Measurements from ENCODE around the gene ATOX1.

Gene ATOX1

DNA sequence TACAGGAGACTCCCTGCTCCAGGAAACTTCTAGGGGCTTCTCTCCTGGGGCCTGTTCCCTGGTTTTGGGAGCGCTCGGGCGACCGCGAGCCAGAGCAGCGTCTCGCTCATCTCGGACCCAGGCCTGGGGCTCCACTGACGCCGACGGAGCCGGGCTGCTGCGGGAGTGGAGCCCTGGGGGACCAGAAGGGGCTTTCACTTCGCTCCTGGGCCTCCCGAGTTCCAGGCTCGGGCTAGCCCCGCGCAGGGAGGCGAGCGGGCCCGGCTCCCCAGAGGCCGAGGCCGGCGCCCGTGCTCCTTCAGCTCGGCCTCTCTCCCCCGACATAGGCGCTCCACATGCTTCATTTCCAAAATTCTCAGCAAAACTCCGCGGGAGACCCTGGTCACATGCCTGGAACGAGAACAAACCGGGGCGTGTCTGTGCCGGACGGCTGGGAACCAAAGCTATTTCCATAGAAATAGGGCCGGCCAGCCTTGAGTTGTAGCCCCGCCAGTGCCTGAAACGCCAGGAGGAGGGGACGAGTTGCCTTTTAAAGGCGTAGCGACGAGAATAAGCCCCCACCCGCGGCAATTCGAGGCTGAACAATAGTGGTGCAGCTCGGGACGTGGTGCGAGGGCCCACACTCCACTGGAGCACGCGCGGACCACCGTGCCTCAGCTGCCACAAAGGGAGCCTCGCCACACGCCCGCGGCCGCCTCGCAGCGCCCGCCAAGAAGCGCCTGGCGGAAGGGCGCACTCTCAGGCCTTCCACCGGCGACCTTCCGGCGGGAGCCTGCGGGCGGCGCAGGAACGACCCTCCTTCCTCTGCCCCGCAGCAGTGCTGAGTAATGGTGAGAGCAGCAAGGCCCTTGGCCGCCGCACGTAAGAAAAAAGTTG, 12.2 kb upstream of the ATOX1 start:
- DNase-seq (ENCODE audit: low read depth in 3 of 3), result peak; percentile 39 to 62 (median 41)

GRCh38 chr5:151766975-151767374, 8.5 kb upstream of the ATOX1 start:
- no peak for DNase-seq (ENCODE audit: low read depth in 3 of 3)

DNA sequence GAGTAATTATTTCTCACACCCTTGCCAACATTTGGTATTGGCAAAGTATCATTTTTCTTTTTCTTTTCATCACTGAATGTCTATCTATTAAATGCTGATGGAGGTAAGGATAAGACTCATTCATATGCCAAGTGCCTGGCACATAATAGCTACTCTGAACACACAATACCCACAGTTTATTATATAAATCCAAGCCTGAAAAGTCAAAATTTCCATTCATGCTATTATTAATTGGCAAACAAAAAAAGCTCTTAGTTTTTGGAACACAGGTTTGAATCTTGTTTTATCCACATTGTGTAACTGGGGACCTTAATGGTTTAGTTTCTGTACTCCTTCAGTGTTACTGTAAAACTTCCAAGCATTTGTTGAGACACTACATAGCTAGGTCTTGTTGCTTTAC, 6.4 kb upstream of the ATOX1 start:
- no peak for DNase-seq (ENCODE audit: low read depth in 3 of 3)

- no peak for DNase-seq (ENCODE audit: low read depth in 3 of 3)
Measured at GRCh38 chr5:151758141-151758429, 346 bp downstream of the ATOX1 start.

DNA sequence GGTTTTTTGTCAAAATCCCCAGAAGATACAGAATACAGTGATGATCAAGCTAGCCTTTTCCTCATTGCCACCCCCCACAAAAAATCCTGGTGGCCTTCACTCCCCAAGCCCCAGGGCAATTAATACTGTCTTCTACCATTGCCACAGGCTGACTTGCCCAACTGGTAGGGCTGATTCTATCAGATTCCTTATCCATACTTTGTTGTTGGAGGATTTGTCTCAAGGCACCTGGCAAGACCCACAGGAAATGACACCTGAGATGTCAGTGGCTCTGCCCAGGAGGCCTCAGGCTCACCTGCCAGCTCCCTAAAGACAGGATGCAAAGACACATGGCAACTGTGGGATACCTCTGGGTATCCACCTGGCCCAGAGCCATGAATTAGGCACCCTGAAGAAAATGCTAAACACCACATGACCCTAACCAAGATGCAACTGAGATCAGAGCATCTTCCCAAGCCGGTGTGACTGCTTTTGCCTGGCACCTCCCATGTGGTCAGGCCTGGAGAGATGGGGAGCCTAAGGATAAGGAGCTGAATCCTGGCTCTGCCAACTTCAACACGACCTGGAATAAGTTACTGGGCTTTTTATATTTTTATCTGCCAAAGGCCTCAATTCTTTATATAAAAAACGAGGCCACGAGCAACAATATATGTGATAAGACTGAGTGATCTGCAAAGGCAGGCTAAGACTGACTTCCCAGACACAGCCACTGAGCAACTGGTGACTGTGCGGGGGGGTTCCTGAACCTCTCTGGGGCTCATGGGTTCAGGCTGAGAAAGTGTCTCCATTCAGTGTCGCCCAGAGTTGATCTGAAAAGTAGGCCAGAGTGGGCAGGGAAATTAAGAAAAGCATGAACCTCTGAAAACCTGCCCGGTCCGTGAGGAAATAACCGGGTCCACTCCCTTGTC, 944 bp downstream of the ATOX1 start:
- DNase-seq (ENCODE audit: low read depth in 3 of 3), result no peak

GRCh38 chr5:151755383-151755782, 3.0 kb downstream of the ATOX1 start:
- no peak for DNase-seq (ENCODE audit: low read depth in 3 of 3)

DNA sequence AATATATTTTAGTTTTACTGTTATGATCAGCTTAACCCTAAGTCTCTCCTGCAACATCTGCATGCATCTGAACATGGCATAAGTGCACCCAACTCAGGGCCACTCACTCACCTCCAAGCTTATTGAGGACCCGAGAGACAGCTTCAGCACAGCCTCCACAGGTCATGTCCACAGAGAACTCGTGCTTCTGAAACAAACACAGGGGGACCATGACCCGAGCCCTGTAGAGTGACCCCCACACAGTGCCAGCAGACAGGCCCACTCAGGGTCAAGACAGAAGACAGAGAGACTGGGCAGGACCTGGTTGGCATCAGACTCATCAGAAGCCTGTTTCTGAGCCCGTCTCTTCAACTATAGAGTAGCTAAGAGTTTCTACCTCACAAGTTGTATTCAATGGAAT, 6.8 kb downstream of the ATOX1 start:
- DNase-seq (ENCODE audit: low read depth in 3 of 3), result no peak

GRCh38 chr5:151751091-151751490, 7.3 kb downstream of the ATOX1 start:
- no peak for DNase-seq (ENCODE audit: low read depth in 3 of 3)

DNA sequence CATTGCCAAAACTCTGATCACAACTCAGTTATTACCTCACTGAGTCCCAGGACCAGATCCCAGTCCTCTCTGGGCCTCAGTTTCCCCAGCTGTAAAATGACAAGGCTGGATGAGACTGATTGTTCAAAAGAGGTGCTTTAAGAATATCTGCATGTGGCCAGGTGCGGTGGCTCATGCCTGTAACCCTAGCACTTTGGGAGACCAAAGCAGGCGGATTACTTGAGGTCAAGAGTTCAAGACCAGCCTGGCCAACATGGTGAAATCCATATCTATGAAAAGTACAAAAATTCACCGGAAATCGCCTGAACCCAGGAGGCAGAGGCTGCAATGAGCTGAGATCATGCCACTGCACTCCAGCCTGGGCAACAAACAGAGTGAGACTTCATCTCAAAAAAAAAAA, 8.3 kb downstream of the ATOX1 start:
- DNase-seq (ENCODE audit: low read depth in 3 of 3), result no peak

- no peak for DNase-seq (ENCODE audit: low read depth in 3 of 3)
Measured at GRCh38 chr5:151745071-151745705, 13.2 kb downstream of the ATOX1 start.

DNA sequence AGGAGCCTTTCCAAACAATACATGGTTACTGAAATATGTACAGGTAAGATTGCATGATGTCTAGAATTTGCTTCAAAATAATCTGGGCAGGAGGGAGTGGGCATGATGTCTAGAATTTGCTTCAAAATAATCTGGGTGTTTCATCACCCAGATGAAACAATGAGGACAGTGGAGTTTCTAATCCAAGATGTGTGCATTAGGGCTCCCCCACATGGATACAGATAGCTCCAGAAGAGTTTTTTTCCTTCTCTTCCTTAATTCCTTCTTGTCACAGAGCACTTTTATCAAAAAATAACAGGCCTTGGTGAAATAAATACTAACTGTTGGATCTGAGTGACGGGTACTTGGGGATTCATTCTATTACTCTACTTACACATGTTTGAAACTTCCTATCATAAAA, 14.9 kb downstream of the ATOX1 start:
- no peak for DNase-seq (ENCODE audit: low read depth in 3 of 3)

DNA sequence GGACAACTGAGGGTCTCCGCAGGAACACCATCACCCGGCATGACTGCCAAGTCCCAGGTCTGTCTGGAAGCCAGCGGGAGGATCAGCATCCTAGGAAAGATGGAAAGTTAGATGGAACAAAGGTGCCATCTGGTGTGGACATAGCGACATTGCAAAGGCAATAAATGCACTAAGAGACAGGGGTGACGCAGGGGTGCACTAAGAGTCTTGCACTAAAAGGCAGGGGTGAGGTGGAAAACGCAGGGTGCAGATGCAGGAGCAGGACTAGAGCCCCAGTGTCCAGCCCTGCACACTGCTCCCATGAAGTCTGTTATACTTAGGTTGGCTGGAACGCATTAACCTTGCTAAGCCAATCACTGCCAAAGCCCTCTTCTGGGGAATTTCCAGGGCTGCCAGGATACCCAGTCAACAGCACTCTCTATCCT, 15.5 kb downstream of the ATOX1 start:
- DNase-seq (ENCODE audit: low read depth in 3 of 3), result no peak

GRCh38 chr5:151741678-151742423, 16.6 kb downstream of the ATOX1 start:
- DNase-seq (ENCODE audit: low read depth in 3 of 3), result no peak

GRCh38 chr5:151740958-151741373, 17.5 kb downstream of the ATOX1 start:
- no peak for DNase-seq (ENCODE audit: low read depth in 3 of 3)

DNA sequence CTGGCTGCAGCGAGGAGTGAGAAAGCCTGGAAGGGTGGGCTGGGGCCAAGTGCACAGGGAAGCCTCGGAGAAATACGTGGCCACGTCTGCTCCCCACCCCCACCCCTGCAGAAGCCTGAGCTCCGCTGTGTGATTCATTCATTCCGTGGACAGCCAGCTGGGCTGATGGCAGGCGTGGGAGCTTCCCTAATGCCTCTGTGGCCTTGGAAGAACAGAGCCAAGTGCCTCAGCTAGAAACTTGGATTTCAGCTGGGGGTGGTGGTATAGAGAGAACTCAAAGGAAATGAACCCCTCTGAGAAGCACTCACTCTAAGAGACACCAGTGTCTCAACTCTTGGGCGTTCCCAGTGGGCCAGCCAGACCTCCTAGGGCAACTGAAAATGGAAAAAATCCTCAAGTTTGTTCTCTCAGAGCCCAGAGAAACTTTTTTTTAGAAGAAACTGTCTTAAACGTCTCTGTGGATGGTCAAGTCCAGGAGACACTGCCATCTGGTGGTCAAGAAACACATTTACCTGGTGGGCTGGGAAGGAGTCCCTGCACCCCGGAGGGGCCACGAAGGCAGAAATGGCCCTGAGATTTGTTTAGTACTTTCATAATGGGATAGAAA, 18.0 kb downstream of the ATOX1 start:
- peak in 2 of 3 experiments; percentile 31 for DNase-seq (ENCODE audit: low read depth in 3 of 3)

DNA sequence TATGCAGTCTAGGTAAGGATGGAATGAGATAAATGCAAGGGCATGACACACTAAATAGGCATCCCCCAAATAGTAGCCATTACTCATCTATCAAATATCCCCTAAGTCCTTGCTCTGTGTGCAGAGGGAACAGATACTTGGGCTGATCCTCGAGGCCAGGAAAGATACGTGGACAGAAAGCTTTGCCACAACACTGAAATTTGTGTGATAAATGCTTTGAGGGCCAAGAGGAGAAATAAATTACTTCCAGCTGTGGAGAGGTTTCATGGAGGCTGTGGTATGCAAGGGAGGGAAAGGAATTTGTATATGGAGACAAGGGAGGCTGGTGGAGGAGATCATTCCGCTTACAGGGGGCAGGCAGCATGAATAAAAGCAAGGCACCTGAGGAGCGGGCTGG, 18.5 kb downstream of the ATOX1 start:
- DNase-seq (ENCODE audit: low read depth in 3 of 3), result no peak

DNA sequence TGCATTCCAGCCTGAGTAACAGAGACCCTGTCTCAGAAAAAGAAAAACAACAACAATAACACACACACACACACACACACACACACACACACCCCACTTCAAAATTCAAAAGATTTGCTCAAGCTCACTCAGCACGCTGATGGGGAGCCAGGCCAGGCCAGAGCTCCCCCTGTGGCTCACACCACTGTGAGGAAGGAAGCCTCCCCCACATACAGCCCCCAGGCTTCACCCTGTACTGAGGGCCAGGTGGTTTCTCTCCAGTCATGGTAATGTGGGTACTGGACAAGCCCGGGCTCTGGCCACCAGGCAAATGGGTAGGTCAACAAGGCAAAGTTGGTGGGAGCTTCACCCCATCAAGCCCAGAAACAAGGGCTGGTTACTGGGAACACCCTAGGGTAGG, 19.0 kb downstream of the ATOX1 start:
- DNase-seq (ENCODE audit: low read depth in 3 of 3), result no peak

DNA sequence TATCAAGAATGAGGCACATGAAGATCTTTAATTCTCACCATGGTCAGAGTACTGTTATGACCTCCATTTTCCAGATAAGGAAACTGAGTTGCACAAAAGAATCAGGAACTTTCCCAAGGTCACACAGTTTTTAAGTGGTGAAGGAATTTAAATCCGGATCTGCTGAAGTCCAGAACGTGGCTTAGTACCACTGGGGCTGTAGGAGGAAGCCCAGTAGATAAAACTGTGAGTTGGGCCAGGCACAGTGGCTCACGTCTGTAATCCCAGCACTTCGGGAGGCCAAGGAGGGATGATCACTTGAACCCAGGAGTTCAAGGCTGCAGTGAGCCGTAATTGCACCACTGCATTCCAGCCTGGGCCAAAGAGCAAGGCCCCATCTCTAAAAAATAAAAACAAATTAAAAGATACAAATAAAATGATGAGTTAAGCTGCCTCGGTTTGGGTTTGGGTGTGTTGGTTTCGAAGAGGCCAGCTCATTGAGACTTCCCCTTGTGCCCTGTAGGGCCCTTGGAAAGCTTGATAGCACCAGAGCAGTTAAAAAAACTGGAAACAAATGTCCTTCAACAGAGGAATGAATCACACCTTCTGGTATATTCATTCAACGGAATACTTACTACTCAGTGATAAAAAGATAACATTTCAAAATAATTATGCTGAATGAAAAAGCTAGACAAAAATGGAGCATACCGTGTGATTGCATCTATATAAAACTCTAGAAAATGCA, 20.1 kb downstream of the ATOX1 start:
- no peak for DNase-seq (ENCODE audit: low read depth in 3 of 3)

DNA sequence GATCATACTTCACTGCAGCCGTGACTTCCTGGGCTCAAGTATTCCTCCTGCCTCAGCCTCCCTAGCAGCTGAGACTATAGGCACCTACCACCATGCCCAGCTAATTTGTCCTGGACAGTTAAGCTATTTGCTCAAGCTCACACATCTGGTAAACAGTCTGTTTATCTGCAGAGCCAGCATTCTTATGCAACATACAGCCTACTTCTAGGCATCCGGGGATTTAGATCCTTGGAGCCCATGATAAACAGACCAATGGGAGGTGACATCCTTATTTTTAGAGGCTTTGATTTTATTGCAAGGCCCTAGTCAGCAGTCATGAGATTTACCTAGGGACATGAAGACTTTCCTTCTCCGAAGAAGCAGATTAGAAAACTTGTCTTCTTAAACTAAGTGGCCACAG, 21.0 kb downstream of the ATOX1 start:
- no peak for DNase-seq (ENCODE audit: low read depth in 3 of 3)

GRCh38 chr5:151735646-151736045, 22.8 kb downstream of the ATOX1 start:
- no peak for DNase-seq (ENCODE audit: low read depth in 3 of 3)

DNA sequence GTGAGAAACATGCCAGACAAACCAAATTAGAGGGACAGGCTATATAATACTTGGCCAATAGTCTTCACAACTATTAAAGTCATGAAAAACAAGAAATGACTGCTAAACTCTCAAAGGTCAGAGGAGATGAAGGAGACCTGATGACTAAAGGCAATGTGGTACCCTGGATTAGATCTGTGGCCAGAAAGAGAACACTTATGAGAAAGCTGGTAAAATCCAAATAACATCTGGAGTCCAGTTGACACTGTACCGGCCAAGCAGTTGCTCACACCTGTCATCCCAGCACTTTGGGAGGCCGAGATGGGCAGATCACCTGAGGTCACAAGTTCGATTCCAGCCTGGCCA, 24.4 kb downstream of the ATOX1 start:
- DNase-seq (ENCODE audit: low read depth in 3 of 3), result no peak
